CD4-positive, CD25-positive, alpha-beta regulatory T cell (primary cell): ENCODE results near the gene MBOAT7. TPM values are rescaled to one million over a fixed set of nuclear protein-coding genes. Genes with fewer than 3 reads are reported as not detected.
"Not testable (repeated sequence)": the region's sequence is repeated elsewhere in the genome, so short reads cannot be mapped to it uniquely, and the experiment has no call there.

Experiments used
- ATAC-seq, 2 donors: fragments of 150-1000 bp; cut with Tn5 transposase; one replicate each; pipeline ENCODE4 v1.10.0; 2021; ENCODE audit warnings: low read depth in 2 of 2, moderate number of reproducible peaks in 2 of 2, moderate library complexity in 1 of 2
- DNase-seq, 3 donors: peaks; one replicate each; pipeline versions ENCODE4 v3.0.0 to v3.0.0-alpha.2; 2012 to 2022; ENCODE audit warnings: mixed read lengths in 1 of 3
- H3K27ac ChIP-seq: one replicate; pipeline ENCODE4 v1.7.0; 2013; ENCODE audit warnings: mild to moderate bottlenecking, low read length; ENCODE audit not compliant: insufficient read depth, poor library complexity, severe bottlenecking
- H3K27me3 ChIP-seq: one replicate; pipeline ENCODE4 v1.7.0; 2013; ENCODE audit warnings: low read length; ENCODE audit not compliant: control insufficient read depth, insufficient read depth
- H3K36me3 ChIP-seq: one replicate; pipeline ENCODE4 v1.7.0; 2013; ENCODE audit warnings: mild to moderate bottlenecking, low read length, moderate library complexity; ENCODE audit not compliant: control insufficient read depth, insufficient read depth
- H3K4me1 ChIP-seq: 2 replicates; pipeline ENCODE4 v1.7.0; 2013; ENCODE audit warnings: mild to moderate bottlenecking, low read length; ENCODE audit not compliant: insufficient read depth, control insufficient read depth, poor library complexity, severe bottlenecking
- H3K4me3 ChIP-seq: one replicate; pipeline ENCODE4 v1.7.0; 2013; ENCODE audit warnings: low read depth, mild to moderate bottlenecking, low read length, moderate library complexity
- H3K9me3 ChIP-seq, 2 experiments: 1 replicate in 1 of 2; 2 replicates in 1 of 2; pipeline ENCODE4 v1.7.0; 2013; ENCODE audit warnings: low read length in 2 of 2, mild to moderate bottlenecking in 1 of 2, moderate library complexity in 1 of 2; ENCODE audit not compliant: control insufficient read depth in 2 of 2
- H3K27ac Mint-ChIP-seq, 3 donors: one replicate each; pipeline ENCODE4 v1.8.0; 2020 to 2022; ENCODE audit warnings: mild to moderate bottlenecking in 3 of 3, mixed read lengths in 3 of 3, moderate library complexity in 2 of 3
- H3K27me3 Mint-ChIP-seq: one replicate; pipeline ENCODE4 v1.8.0; 2022; ENCODE audit warnings: mild to moderate bottlenecking, mixed read lengths
- H3K36me3 Mint-ChIP-seq: one replicate; pipeline ENCODE4 v1.8.0; 2020; ENCODE audit warnings: mixed read lengths
- H3K4me1 Mint-ChIP-seq, 4 donors: one replicate each; pipeline ENCODE4 v1.8.0; 2020 to 2022; ENCODE audit warnings: mixed read lengths in 4 of 4, mild to moderate bottlenecking in 1 of 4
- H3K4me3 Mint-ChIP-seq, 4 donors: one replicate each; pipeline ENCODE4 v1.8.0; 2020 to 2022; ENCODE audit warnings: mild to moderate bottlenecking in 4 of 4, mixed read lengths in 4 of 4, moderate library complexity in 3 of 4
- H3K9me3 Mint-ChIP-seq, 7 donors: one replicate each; pipeline ENCODE4 v1.8.0; 2020 to 2022; ENCODE audit warnings: mixed read lengths in 7 of 7, mild to moderate bottlenecking in 3 of 7, moderate library complexity in 2 of 7
- polyA plus RNA-seq, 4 donors: library from polyadenylated mRNA; unstranded; fragments of 300-500 nt; fragmentation: Illumina TruSeq; gene quantifications; one replicate each; pipeline ENCODE4 v1.2.3, GENCODE V29; 2021
- total RNA-seq: library from RNA; stranded (reverse); gene quantifications from one replicate; pipeline ENCODE4 v1.2.3, GENCODE V29; 2022

The MBOAT7 gene
- total and polyA plus RNA-seq, 5 donors from 2014 or later = 10.8 to 25.8 (median 15.8) TPM

DNA sequence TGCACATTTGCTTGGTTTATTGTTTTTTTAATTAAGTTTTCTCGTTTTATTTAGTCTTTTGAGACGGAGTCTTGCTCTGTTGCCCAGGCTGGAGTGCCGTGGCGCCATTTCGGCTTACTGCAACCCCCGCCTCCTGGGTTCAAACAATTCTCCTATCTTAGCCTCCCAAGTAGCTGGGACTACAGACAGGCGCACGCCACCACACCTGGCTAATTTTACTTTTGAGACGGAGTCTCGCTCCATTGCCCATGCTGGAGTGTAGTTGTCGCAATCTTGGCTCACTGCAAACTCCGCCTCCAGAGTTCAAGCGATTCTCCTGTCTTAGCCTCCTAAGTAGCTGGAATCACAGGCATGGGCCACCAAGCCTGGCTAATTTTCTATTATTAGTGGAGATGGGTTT lies 12.6 kb upstream of the MBOAT7 start:
- Mint-ChIP-seq H3K27me3 (no peaks in the 10 kb centered on the region), H3K4me1 (peaks cover 7 to 68% (median 41%) of the 10 kb centered on the region in 4 donors), H3K9me3 (no peaks in the 10 kb centered on the region), H3K36me3 (peaks cover 30% of the 10 kb centered on the region), H3K4me3 (peak overlapping the region; percentile 93 to 100 (median 98)), H3K27ac (peak overlapping the region in 2 of 3 donors; percentile 99 to 100)
- Histone ChIP-seq H3K27ac (peak overlapping the region; percentile 96), H3K9me3 (no peaks in the 10 kb centered on the region), H3K36me3 (peaks cover 49% of the 10 kb centered on the region), H3K27me3 (no peaks in the 10 kb centered on the region), H3K4me3 (peak overlapping the region; percentile 92), H3K4me1 (peaks cover 59% of the 10 kb centered on the region)
- ATAC-seq (no peak), DNase-seq (no peak)

- peaks cover 55% of the 10 kb centered on the region for H3K4me1 ChIP-seq
- no peaks in the 10 kb centered on the region for H3K27me3 Mint-ChIP-seq
- no peaks in the 10 kb centered on the region for H3K27me3 ChIP-seq
- H3K27ac ChIP-seq = peak overlapping the region; percentile 96
- H3K9me3 ChIP-seq = no peaks in the 10 kb centered on the region
- ATAC-seq (peak in 1 of 2 donors; percentile 15), DNase-seq (no peak)
- H3K4me1 Mint-ChIP-seq = peaks cover 7 to 61% (median 39%) of the 10 kb centered on the region in 4 donors
- peaks cover 25% of the 10 kb centered on the region for H3K36me3 Mint-ChIP-seq
- peak overlapping the region; percentile 93 to 100 (median 98) for H3K4me3 Mint-ChIP-seq
- H3K36me3 ChIP-seq = peaks cover 42% of the 10 kb centered on the region
- peak overlapping the region; percentile 99 to 100 (median 100) for H3K27ac Mint-ChIP-seq
- no peaks in the 10 kb centered on the region for H3K9me3 Mint-ChIP-seq
- H3K4me3 ChIP-seq = peak overlapping the region; percentile 92
Observed at GRCh38 chr19:54201172-54201701, 11.9 kb upstream of the MBOAT7 start.

DNA sequence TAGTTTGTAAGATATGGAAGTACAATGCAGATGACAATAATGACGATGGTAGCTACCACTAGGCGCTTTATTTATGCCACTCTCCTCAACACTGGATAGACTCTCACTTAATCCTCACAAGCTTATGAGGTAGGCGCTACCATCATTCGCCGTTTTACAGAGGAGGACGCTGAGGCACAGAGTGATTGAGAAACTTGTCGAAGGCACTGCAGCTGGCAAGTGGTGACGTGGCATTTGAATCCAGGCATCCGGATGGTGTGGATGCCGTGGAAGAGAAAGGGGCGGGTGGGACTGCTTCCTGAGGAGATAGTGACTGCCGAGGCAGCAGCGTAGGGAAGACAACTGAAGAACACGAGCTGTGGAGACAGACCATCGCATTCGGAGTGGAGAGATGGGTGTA lies 10.0 kb upstream of the MBOAT7 start:
- H3K4me1 ChIP-seq = peaks cover 39% of the 10 kb centered on the region
- Mint-ChIP-seq H3K4me3 (peak overlapping the region; percentile 64 to 96 (median 80)), H3K4me1 (peaks cover 7 to 43% (median 28%) of the 10 kb centered on the region in 4 donors), H3K27me3 (no peaks in the 10 kb centered on the region), H3K27ac (peak overlapping the region in 2 of 3 donors; percentile 76 to 86), H3K36me3 (peaks cover 26% of the 10 kb centered on the region), H3K9me3 (no peaks in the 10 kb centered on the region)
- H3K27me3 ChIP-seq = no peaks in the 10 kb centered on the region
- no peak overlapping the region for H3K27ac ChIP-seq
- no peaks in the 10 kb centered on the region for H3K9me3 ChIP-seq
- ATAC-seq (no peak), DNase-seq (no peak)
- no peak overlapping the region for H3K4me3 ChIP-seq
- peaks cover 25% of the 10 kb centered on the region for H3K36me3 ChIP-seq

- Histone ChIP-seq H3K36me3 (peaks cover 10% of the 10 kb centered on the region), H3K27ac (no peak overlapping the region), H3K27me3 (no peaks in the 10 kb centered on the region), H3K9me3 (no peaks in the 10 kb centered on the region), H3K4me1 (peaks cover 18% of the 10 kb centered on the region), H3K4me3 (no peak overlapping the region)
- peaks cover 7 to 35% (median 21%) of the 10 kb centered on the region in 4 donors for H3K4me1 Mint-ChIP-seq
- H3K4me3 Mint-ChIP-seq = peak overlapping the region in 2 of 4 donors; percentile 27 to 60
- ATAC-seq = no peak
- no peaks in the 10 kb centered on the region for H3K27me3 Mint-ChIP-seq
- H3K27ac Mint-ChIP-seq = no peak overlapping the region
- peaks cover 14% of the 10 kb centered on the region for H3K36me3 Mint-ChIP-seq
- DNase-seq = no peak
- no peaks in the 10 kb centered on the region for H3K9me3 Mint-ChIP-seq
Observed at GRCh38 chr19:54197121-54197520, 7.7 kb upstream of the MBOAT7 start.

DNA sequence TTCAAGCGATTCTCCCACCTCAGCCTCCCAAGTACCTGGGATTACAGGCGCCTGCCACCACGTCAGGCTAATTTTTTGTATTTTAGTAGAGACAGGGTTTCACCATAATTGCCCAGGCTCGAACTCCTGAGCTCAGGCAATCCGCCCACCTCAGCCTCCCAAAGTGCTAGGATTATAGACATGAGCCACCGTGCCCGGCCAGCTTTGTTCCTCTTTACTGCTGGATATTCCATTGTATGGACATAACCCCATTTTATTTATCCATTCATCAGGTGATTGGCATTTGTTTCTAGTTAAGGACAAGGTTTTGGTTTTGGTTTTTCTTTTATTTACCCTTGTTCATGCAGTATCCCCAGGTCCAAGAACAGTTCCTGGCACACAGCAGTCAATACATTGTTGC lies 7.2 kb upstream of the MBOAT7 start:
- Mint-ChIP-seq H3K4me1 (peaks cover 7 to 35% (median 20%) of the 10 kb centered on the region in 4 donors), H3K36me3 (peaks cover 12% of the 10 kb centered on the region), H3K27me3 (no peaks in the 10 kb centered on the region), H3K9me3 (no peaks in the 10 kb centered on the region), H3K27ac (no peak overlapping the region), H3K4me3 (peak overlapping the region in 2 of 4 donors; percentile 32 to 60)
- no peaks in the 10 kb centered on the region for H3K27me3 ChIP-seq
- H3K4me1 ChIP-seq = peaks cover 18% of the 10 kb centered on the region
- H3K27ac ChIP-seq = no peak overlapping the region
- ATAC-seq (no peak), DNase-seq (no peak)
- no peaks in the 10 kb centered on the region for H3K9me3 ChIP-seq
- no peak overlapping the region for H3K4me3 ChIP-seq
- peaks cover 7% of the 10 kb centered on the region for H3K36me3 ChIP-seq

DNA sequence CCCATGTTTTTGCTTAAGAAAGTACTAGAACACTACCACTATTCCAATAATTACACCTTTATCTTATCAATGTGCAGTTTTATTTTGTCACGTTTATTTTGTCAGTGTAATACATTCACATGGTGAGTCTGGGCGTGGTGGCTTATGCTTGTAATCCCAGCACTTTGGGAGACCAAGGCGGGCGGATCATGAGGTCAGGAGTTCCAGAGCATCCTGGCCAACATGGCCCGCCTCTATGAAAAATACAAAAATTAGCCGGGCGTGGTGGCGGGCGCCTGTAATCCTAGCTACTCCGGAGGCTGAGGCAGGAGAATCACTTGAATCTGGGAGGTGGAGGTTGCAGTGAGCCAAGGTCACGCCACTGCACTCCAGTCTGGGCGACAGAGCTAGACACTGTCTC lies 5.1 kb upstream of the MBOAT7 start:
- not testable (repeated sequence) for H3K27ac Mint-ChIP-seq, H3K4me3 ChIP-seq, DNase-seq, H3K27me3 Mint-ChIP-seq, H3K27ac ChIP-seq, H3K27me3 ChIP-seq, H3K36me3 ChIP-seq, H3K9me3 Mint-ChIP-seq, H3K36me3 Mint-ChIP-seq, ATAC-seq, H3K9me3 ChIP-seq
- peak overlapping the region in 1 of 4 donors; percentile 36 for H3K4me3 Mint-ChIP-seq
- H3K4me1 ChIP-seq = peaks cover 12% of the 10 kb centered on the region
- H3K4me1 Mint-ChIP-seq = peaks cover 0 to 30% (median 18%) of the 10 kb centered on the region in 4 donors

DNA sequence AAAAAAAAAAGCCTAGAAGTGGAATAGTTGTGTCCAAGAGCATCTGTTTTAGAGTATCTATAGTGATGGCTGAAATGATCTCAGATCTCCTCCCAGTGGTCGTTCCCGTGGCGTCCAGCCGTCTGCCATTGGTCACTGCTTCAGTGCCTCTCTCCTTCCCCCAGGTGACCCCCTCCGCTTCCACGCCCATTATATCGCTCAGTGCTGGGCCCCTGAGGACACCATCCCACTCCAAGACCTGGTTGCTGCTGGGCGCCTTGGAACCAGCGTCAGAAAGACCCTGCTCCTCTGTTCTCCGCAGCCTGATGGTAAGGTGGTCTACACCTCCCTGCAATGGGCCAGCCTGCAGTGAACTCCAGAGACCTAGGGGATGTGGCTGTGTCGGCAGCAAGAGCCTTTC lies 3.6 kb upstream of the MBOAT7 start:
- Mint-ChIP-seq H3K36me3 (peaks cover 7% of the 10 kb centered on the region), H3K4me3 (peak overlapping the region; percentile 92 to 97 (median 96)), H3K27ac (peak overlapping the region in 2 of 3 donors; percentile 47 to 51), H3K27me3 (no peaks in the 10 kb centered on the region), H3K9me3 (no peaks in the 10 kb centered on the region), H3K4me1 (peaks cover 0 to 37% (median 18%) of the 10 kb centered on the region in 4 donors)
- no peaks in the 10 kb centered on the region for H3K27me3 ChIP-seq
- DNase-seq = no peak
- H3K36me3 ChIP-seq = peaks cover 7% of the 10 kb centered on the region
- no peak overlapping the region for H3K4me3 ChIP-seq
- no peak for ATAC-seq
- no peaks in the 10 kb centered on the region for H3K9me3 ChIP-seq
- H3K27ac ChIP-seq = no peak overlapping the region
- peaks cover 23% of the 10 kb centered on the region for H3K4me1 ChIP-seq
